Medulla oblongata (tissue), 1 donor: Measurements from ENCODE around the gene STRA6.
"Not testable (repeated sequence)": the region's sequence is repeated elsewhere in the genome, so short reads cannot be mapped to it uniquely, and the experiment has no call there.

ENCODE experiments used
- DNase-seq: peaks from one replicate; pipeline ENCODE4 v3.0.0-alpha.2; 2015; ENCODE audit errors: extremely low spot score

STRA6 gene

GRCh38 chr15:74179983-74180880, 22.4 kb downstream of the STRA6 start:
- no peak for DNase-seq

- DNase-seq: no peak
Measured at GRCh38 chr15:74179101-74179841, 23.3 kb downstream of the STRA6 start.

GRCh38 chr15:74178326-74179100, 24.1 kb downstream of the STRA6 start:
- DNase-seq: no peak

- DNase-seq: no peak
Measured at GRCh38 chr15:74176262-74177214, 26.0 kb downstream of the STRA6 start.

- no peak for DNase-seq
Measured at GRCh38 chr15:74175271-74176191, 27.1 kb downstream of the STRA6 start.

GRCh38 chr15:74174958-74175253, 27.7 kb downstream of the STRA6 start:
- no peak for DNase-seq

GRCh38 chr15:74174219-74174957, 28.2 kb downstream of the STRA6 start:
- no peak for DNase-seq

- DNase-seq: peak; percentile 27
Measured at GRCh38 chr15:74173380-74174218, 29.0 kb downstream of the STRA6 start, which contains the start of gene ISLR. Gene ISLR (plus strand): TSS chr15:74173710. CDS start chr15:74174859, 1,149 bp downstream.

- no peak for DNase-seq
Measured at GRCh38 chr15:74172701-74173379, 29.7 kb downstream of the STRA6 start.

GRCh38 chr15:74171965-74172541, 30.5 kb downstream of the STRA6 start:
- DNase-seq: no peak

- DNase-seq: no peak
Measured at GRCh38 chr15:74170875-74171578, 31.6 kb downstream of the STRA6 start.

- no peak for DNase-seq
Measured at GRCh38 chr15:74170071-74170844, 32.3 kb downstream of the STRA6 start.

- DNase-seq: no peak
Measured at GRCh38 chr15:74168711-74169126, 33.9 kb downstream of the STRA6 start.

GRCh38 chr15:74167891-74168331, 34.7 kb downstream of the STRA6 start:
- no peak for DNase-seq

- no peak for DNase-seq
Measured at GRCh38 chr15:74165461-74165860, 37.1 kb downstream of the STRA6 start.

- DNase-seq: not testable (repeated sequence)
Measured at GRCh38 chr15:74162195-74162536, 40.4 kb downstream of the STRA6 start.
